HL-60 (cell line): ENCODE data around the gene NPR3.

ENCODE experiments used
- CTCF ChIP-seq: IDR thresholded peaks from one replicate; pipeline ENCODE4 v1.5.1; 2011; ENCODE audit warnings: low read length, control low read depth, inconsistent platforms; ENCODE audit not compliant: insufficient read depth
- GABPA ChIP-seq: IDR thresholded peaks from 2 replicates; pipeline ENCODE4 v1.6.1; 2012; ENCODE audit warnings: low read depth
- POLR2AphosphoS5 ChIP-seq: IDR thresholded peaks from 2 replicates; pipeline ENCODE4 v1.6.1; 2012; ENCODE audit warnings: low read depth
- REST ChIP-seq: IDR thresholded peaks from 2 replicates; pipeline ENCODE4 v1.6.1; 2012; ENCODE audit warnings: low read depth; ENCODE audit not compliant: insufficient replicate concordance
- SPI1 ChIP-seq: IDR thresholded peaks from 2 replicates; pipeline ENCODE4 v1.6.1; 2012; ENCODE audit warnings: low read depth, mild to moderate bottlenecking, borderline replicate concordance

GRCh38 chr5:32684260-32684659 is 26.9 kb upstream of the NPR3 start:
- TF ChIP-seq REST (no peak), CTCF (no peak), GABPA (no peak), POLR2AphosphoS5 (no peak), SPI1 (no peak)
